Adrenal gland (tissue), 12 donors: ENCODE measurements around the gene ZC3H18. TPM values are rescaled to one million over a fixed set of nuclear protein-coding genes. Genes with fewer than 3 reads are reported as not detected.

Experiments used
- DNase-seq, 7 donors: peaks; one replicate each; pipeline ENCODE4 v3.0.0-alpha.2; 2019 to 2020
- H3K27ac ChIP-seq, 5 donors: fragments of 200-600 bp; sonication (generic) in 4 of 5; 1 replicate in 3 of 5; 2 replicates in 2 of 5; pipeline versions ENCODE4 v1.5.1 to v1.8.0; 2016 to 2020; ENCODE audit warnings: mild to moderate bottlenecking in 1 of 5
- H3K27me3 ChIP-seq: fragments of 200-600 bp; 2 replicates; pipeline ENCODE4 v1.8.0; 2021
- H3K36me3 ChIP-seq, 2 donors: fragments of 200-600 bp; replicated peaks in 1 of 2; 1 replicate in 1 of 2; 2 replicates in 1 of 2; pipeline versions ENCODE4 v1.5.1 to v1.8.0; 2018 to 2022
- H3K4me1 ChIP-seq, 2 donors: fragments of 200-600 bp; replicated peaks in 1 of 2; 1 replicate in 1 of 2; 2 replicates in 1 of 2; pipeline versions ENCODE4 v1.5.1 to v1.8.0; 2018 to 2021
- H3K4me3 ChIP-seq, 4 donors: fragments of 200-600 bp; sonication (generic) in 3 of 4; one replicate each; pipeline ENCODE4 v1.5.1; 2016 to 2018
- H3K9me3 ChIP-seq, 3 donors: fragments of 200-600 bp; sonication (generic) in 1 of 3; replicated peaks in 1 of 3; 1 replicate in 2 of 3; 2 replicates in 1 of 3; pipeline versions ENCODE4 v1.5.1 to v1.8.0; 2016 to 2021
- CTCF ChIP-seq, 6 experiments: fragments of 450-650 bp in 4 of 6; fragments of 200-600 bp in 2 of 6; sonication (generic) in 1 of 6; IDR thresholded peaks; 1 replicate in 5 of 6; 2 replicates in 1 of 6; pipeline versions ENCODE4 v1.5.1 to v1.8.0; 2016 to 2021; ENCODE audit warnings: antibody characterized with exemption in 6 of 6, mild to moderate bottlenecking in 2 of 6, moderate library complexity in 1 of 6
- POLR2A ChIP-seq, 2 donors: fragments of 450-650 bp; IDR thresholded peaks; one replicate each; pipeline ENCODE4 v1.6.1; 2017; ENCODE audit warnings: antibody characterized with exemption in 2 of 2, mild to moderate bottlenecking in 2 of 2, moderate library complexity in 1 of 2
- WGBS, 4 donors: extraction: QIAGEN DNeasy Blood & Tissue Kit in 2 of 4; methylation state at CpG; one replicate each; pipeline versions ENCODE4 v1.1.5 to v1.1.7; 2013 to 2017; 5-methylcytosine and 5-hydroxymethylcytosine counted together
- intact Hi-C, 2 donors: fragments of 100-400 bp; cut with DNase I; formaldehyde crosslinking; loops; one replicate each; pipeline versions ENCODE4 v1.14.1 to v1.15.0; 2022 to 2023
- polyA plus RNA-seq, 3 donors: library from polyadenylated mRNA; stranded (reverse); fragments of 200-250 nt in 2 of 3; fragments of 350-450 nt in 1 of 3; fragmentation: Illumina TruSeq in 1 of 3; extraction: RNeasy Lipid Tissue Mini Kit (QIAGEN cat#74804) in 1 of 3; gene quantifications; one replicate each; pipeline ENCODE4 v1.2.3, GENCODE V29; 2013 to 2014
- total RNA-seq, 9 donors: library from RNA; depleted of rRNA in 4 of 9; stranded (reverse); fragments of >200 nt in 4 of 9; fragments of 120-200 nt in 1 of 9; fragmentation: NEBNext Ultra II Directional in 1 of 9; extraction: Animal tissue kit (Norgen Biotek cat#: 25700) in 1 of 9; gene quantifications; one replicate each; pipeline versions ENCODE4 v1.1.0 to v1.2.4, GENCODE V29; 2013 to 2023
- donor health status: healthy with polysubstance abuse.
- donor health status: Bipolar disorder and iron deficiency.
- donor health status: DM: yes; HTN: yes; CAD: no.
- donor health status: DM: no; HTN: no; CAD: no.
- donor health status: DM: no; HTN: no; CAD: no.
- donor health status: DM: yes; HTN: yes; CAD: no.

The ZC3H18 gene
- total and polyA plus RNA-seq, 12 donors: 6.1 to 49.1 (median 22.9) TPM

- H3K36me3 ChIP-seq: peaks cover 0 to 31% of the 10 kb centered on the region in 2 donors
- DNase-seq: peak in 2 of 7 donors; percentile 34 to 58
- no peaks in the 10 kb centered on the region for H3K4me1 ChIP-seq
- H3K4me3 ChIP-seq: peak overlapping the region in 1 of 4 donors; percentile 12
- peaks cover 10% of the 10 kb centered on the region for H3K27me3 ChIP-seq
- WGBS, 4 donors: 32 to 48% (median 40%) methylated on average over 56 to 82 of the region's 82 CpGs
- peak overlapping the region in 1 of 5 donors; percentile 38 for H3K27ac ChIP-seq
- no peak for TF ChIP-seq CTCF (IDR thresholded peaks at IDR 0.05)
- TF ChIP-seq POLR2A (IDR thresholded peaks at IDR 0.05): no peak
- intact Hi-C loops: no loop called here
- no peaks in the 10 kb centered on the region for H3K9me3 ChIP-seq
These were observed 64.2 kb downstream of the ZC3H18 start for GRCh38 chr16:88634141-88634993.

GRCh38 chr16:88634994-88635670 lies 64.9 kb downstream of the ZC3H18 start:
- Histone ChIP-seq H3K4me1 (no peaks in the 10 kb centered on the region), H3K27ac (no peak overlapping the region), H3K4me3 (peak overlapping the region in 1 of 4 donors; percentile 12), H3K27me3 (peaks cover 18% of the 10 kb centered on the region), H3K9me3 (no peaks in the 10 kb centered on the region), H3K36me3 (peaks cover 0 to 23% of the 10 kb centered on the region in 2 donors)
- no peak for DNase-seq
- TF ChIP-seq CTCF (IDR thresholded peaks at IDR 0.05) (no peak), POLR2A (IDR thresholded peaks at IDR 0.05) (no peak)
- WGBS, 4 donors: 60 to 69% (median 64%) methylated on average over 23 to 28 of the region's 28 CpGs
- intact Hi-C loops: no loop called here

GRCh38 chr16:88635671-88636319 lies 65.6 kb downstream of the ZC3H18 start:
- Histone ChIP-seq H3K27ac (no peak overlapping the region), H3K4me1 (no peaks in the 10 kb centered on the region), H3K27me3 (peaks cover 19% of the 10 kb centered on the region), H3K36me3 (peaks cover 0 to 17% of the 10 kb centered on the region in 2 donors), H3K9me3 (no peaks in the 10 kb centered on the region), H3K4me3 (no peak overlapping the region)
- intact Hi-C loops: no loop called here
- no peak for DNase-seq
- 92 to 96% (median 94%) methylated on average over 14 to 17 of the region's 17 CpGs for WGBS, 4 donors
- TF ChIP-seq CTCF (IDR thresholded peaks at IDR 0.05): no peak
- TF ChIP-seq POLR2A (IDR thresholded peaks at IDR 0.05): no peak
